ENCODE data around the gene NT5C1B. TPM values are rescaled to one million over a fixed set of nuclear protein-coding genes. Genes with fewer than 3 reads are reported as not detected.

The NT5C1B gene
- total RNA-seq, 2 experiments from 2014 or later, result not detected

- ChIA-PET POLR2A (no interaction called here), CTCF (interaction anchor here (0.7 to 2.2 kb wide), 2 partner anchors 37 to 93 kb away, joined by 3 to 8 read pairs; no protein-coding TSS in a partner anchor)
- no peak for DNase-seq
- Mint-ChIP-seq H3K27ac (no peak overlapping the region), H3K4me1 (ENCODE audit: low read depth) (no peaks in the 10 kb centered on the region), H3K27me3 (ENCODE audit: low read depth) (peaks cover 4% of the 10 kb centered on the region), H3K9me3 (ENCODE audit: insufficient read depth) (no peaks in the 10 kb centered on the region), H3K36me3 (ENCODE audit: low read depth) (no peaks in the 10 kb centered on the region), H3K4me3 (no peak overlapping the region)
- ATAC-seq, result no peak
Observed at GRCh38 chr2:18522484-18523146, 66.8 kb downstream of the NT5C1B start.

- peak; percentile 77 for DNase-seq
- H3K9me3 Mint-ChIP-seq (ENCODE audit: insufficient read depth), result no peaks in the 10 kb centered on the region
Observed at GRCh38 chr2:18520451-18521425, 68.6 kb downstream of the NT5C1B start.

GRCh38 chr2:18519914-18520450 is 69.4 kb downstream of the NT5C1B start:
- no peaks in the 10 kb centered on the region for H3K9me3 Mint-ChIP-seq (ENCODE audit: insufficient read depth)
- no peak overlapping the region for H3K4me3 Mint-ChIP-seq
- peaks cover 12% of the 10 kb centered on the region for H3K27me3 Mint-ChIP-seq (ENCODE audit: low read depth)
- ATAC-seq (no peak), DNase-seq (no peak)
- H3K4me1 Mint-ChIP-seq (ENCODE audit: low read depth), result no peaks in the 10 kb centered on the region
- CTCF ChIA-PET, result interaction anchor here (0.7 to 2.4 kb wide), 10 partner anchors 9 to 1343 kb away, joined by 3 to 8 read pairs (median 4); no protein-coding TSS in a partner anchor
- no peak overlapping the region for H3K27ac Mint-ChIP-seq
- POLR2A ChIA-PET, result no interaction called here
- no peaks in the 10 kb centered on the region for H3K36me3 Mint-ChIP-seq (ENCODE audit: low read depth)

More at GRCh38 chr2:18520451-18521425, 68.6 kb downstream of the NT5C1B start:
- Mint-ChIP-seq H3K27ac (no peak overlapping the region), H3K36me3 (ENCODE audit: low read depth) (no peaks in the 10 kb centered on the region), H3K4me3 (no peak overlapping the region), H3K4me1 (ENCODE audit: low read depth) (no peaks in the 10 kb centered on the region), H3K27me3 (ENCODE audit: low read depth) (peaks cover 12% of the 10 kb centered on the region)
- ChIA-PET CTCF (interaction anchor here (0.7 to 2.4 kb wide), 17 partner anchors 9 to 1342 kb away, joined by 3 to 8 read pairs (median 3); no protein-coding TSS in a partner anchor), POLR2A (no interaction called here)
- ATAC-seq, result peak; percentile 82

GRCh38 chr2:18518116-18519111 is 71.0 kb downstream of the NT5C1B start:
- no peaks in the 10 kb centered on the region for H3K9me3 Mint-ChIP-seq (ENCODE audit: insufficient read depth)
- ChIA-PET POLR2A (no interaction called here), CTCF (interaction anchor here (1.1 kb wide), 1 partner anchor 41 kb away, joined by 4 read pairs; no protein-coding TSS in a partner anchor)
- no peak for DNase-seq
- no peak for ATAC-seq
- peaks cover 12% of the 10 kb centered on the region for H3K27me3 Mint-ChIP-seq (ENCODE audit: low read depth)
- no peak overlapping the region for H3K27ac Mint-ChIP-seq
- no peak overlapping the region for H3K4me3 Mint-ChIP-seq
- no peaks in the 10 kb centered on the region for H3K36me3 Mint-ChIP-seq (ENCODE audit: low read depth)
- no peaks in the 10 kb centered on the region for H3K4me1 Mint-ChIP-seq (ENCODE audit: low read depth)

- H3K27ac Mint-ChIP-seq, result no peak overlapping the region
Observed at GRCh38 chr2:18517386-18517785, 72.0 kb downstream of the NT5C1B start.

GRCh38 chr2:18516112-18516511 is 73.3 kb downstream of the NT5C1B start:
- POLR2A ChIA-PET, result no interaction called here
- ATAC-seq (no peak), DNase-seq (no peak)
- Mint-ChIP-seq H3K4me3 (no peak overlapping the region), H3K27me3 (ENCODE audit: low read depth) (peaks cover 12% of the 10 kb centered on the region), H3K27ac (no peak overlapping the region), H3K4me1 (ENCODE audit: low read depth) (no peaks in the 10 kb centered on the region), H3K9me3 (ENCODE audit: insufficient read depth) (no peaks in the 10 kb centered on the region), H3K36me3 (ENCODE audit: low read depth) (no peaks in the 10 kb centered on the region)
- CTCF ChIA-PET, result no interaction called here

More at GRCh38 chr2:18517386-18517785, 72.0 kb downstream of the NT5C1B start:
- no peak for ATAC-seq
- Mint-ChIP-seq H3K4me3 (no peak overlapping the region), H3K27me3 (ENCODE audit: low read depth) (peaks cover 12% of the 10 kb centered on the region), H3K9me3 (ENCODE audit: insufficient read depth) (no peaks in the 10 kb centered on the region), H3K4me1 (ENCODE audit: low read depth) (no peaks in the 10 kb centered on the region), H3K36me3 (ENCODE audit: low read depth) (no peaks in the 10 kb centered on the region)
- CTCF ChIA-PET, result no interaction called here
- no peak for DNase-seq
- POLR2A ChIA-PET, result no interaction called here

GRCh38 chr2:18514526-18515461 is 74.6 kb downstream of the NT5C1B start:
- ATAC-seq (no peak), DNase-seq (no peak)
- H3K9me3 Mint-ChIP-seq (ENCODE audit: insufficient read depth), result no peaks in the 10 kb centered on the region
- ChIA-PET CTCF (no interaction called here), POLR2A (no interaction called here)
- H3K4me3 Mint-ChIP-seq, result no peak overlapping the region
- peaks cover 15% of the 10 kb centered on the region for H3K27me3 Mint-ChIP-seq (ENCODE audit: low read depth)
- H3K36me3 Mint-ChIP-seq (ENCODE audit: low read depth), result no peaks in the 10 kb centered on the region
- H3K4me1 Mint-ChIP-seq (ENCODE audit: low read depth), result no peaks in the 10 kb centered on the region
- H3K27ac Mint-ChIP-seq, result no peak overlapping the region

Other genes starting within 250 kb of the NT5C1B start
- gene RDH14, start 28.9 kb downstream of the NT5C1B start, total RNA-seq, result 10 to 100 TPM; 14.6 to 15.7 TPM